Activated naive CD8-positive, alpha-beta T cell treated with anti-CD3 and anti-CD28 coated beads, Interleukin-2, amount 50 U/mL, for 24 hours (primary cell): ENCODE data around the gene MET.

Source experiments
- ATAC-seq: fragments of 150-1000 bp; cut with Tn5 transposase; one replicate; pipeline ENCODE4 v1.10.0; 2021
- DNase-seq: peaks from one replicate; pipeline ENCODE4 v3.0.0; 2021
- H3K27ac Mint-ChIP-seq: one replicate; pipeline ENCODE4 v1.8.0; 2021; ENCODE audit warnings: mild to moderate bottlenecking, mixed read lengths
- H3K27me3 Mint-ChIP-seq: one replicate; pipeline ENCODE4 v1.8.0; 2021; ENCODE audit warnings: mixed read lengths
- H3K36me3 Mint-ChIP-seq: one replicate; pipeline ENCODE4 v1.8.0; 2021; ENCODE audit warnings: low read depth, mixed read lengths
- H3K4me1 Mint-ChIP-seq: one replicate; pipeline ENCODE4 v1.8.0; 2021; ENCODE audit warnings: mixed read lengths
- H3K4me3 Mint-ChIP-seq: one replicate; pipeline ENCODE4 v1.8.0; 2021; ENCODE audit warnings: mild to moderate bottlenecking, moderate library complexity, mixed read lengths
- H3K9me3 Mint-ChIP-seq: one replicate; pipeline ENCODE4 v1.8.0; 2021; ENCODE audit warnings: mixed read lengths

Gene MET

DNA sequence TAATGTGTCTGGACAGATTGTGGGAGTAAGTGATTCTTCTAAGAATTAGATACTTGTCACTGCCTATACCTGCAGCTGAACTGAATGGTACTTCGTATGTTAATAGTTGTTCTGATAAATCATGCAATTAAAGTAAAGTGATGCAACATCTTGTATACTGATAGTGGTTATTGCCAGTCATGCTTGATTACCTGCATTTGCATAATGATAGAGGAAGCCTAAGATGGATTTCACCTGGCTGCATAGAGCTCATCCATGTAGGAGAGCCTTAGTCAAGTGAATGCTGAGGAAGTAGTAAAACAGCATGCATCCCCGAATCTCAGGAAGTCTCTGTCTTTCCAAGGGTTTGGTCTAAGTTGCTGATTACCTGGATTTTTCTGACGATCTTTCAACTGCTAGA, 126.2 kb downstream of the MET start:
- ATAC-seq (no peak), DNase-seq (no peak)
- Mint-ChIP-seq H3K27me3 (peaks cover 12% of the 10 kb centered on the region), H3K4me3 (no peak overlapping the region), H3K4me1 (peaks cover 16% of the 10 kb centered on the region), H3K9me3 (no peaks in the 10 kb centered on the region), H3K27ac (no peak overlapping the region), H3K36me3 (no peaks in the 10 kb centered on the region)

DNA sequence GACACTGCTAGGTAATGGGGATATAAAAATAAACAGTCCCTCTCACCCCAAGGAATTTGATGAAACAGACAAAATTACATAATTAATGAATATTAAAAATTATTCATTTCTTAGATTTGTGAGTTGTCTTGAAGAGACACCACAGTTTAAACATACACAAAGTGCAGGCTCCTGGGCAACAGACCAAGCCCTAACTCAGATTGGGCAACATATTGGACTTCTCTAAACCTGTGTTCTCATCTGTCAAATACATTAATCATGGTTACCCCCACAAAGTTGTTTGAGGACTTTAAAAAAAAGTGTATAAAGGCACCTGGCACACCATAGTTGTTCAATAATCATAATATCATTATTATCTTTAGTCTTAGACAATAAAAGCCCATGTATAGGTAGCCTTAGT, 127.9 kb downstream of the MET start:
- Mint-ChIP-seq H3K36me3 (no peaks in the 10 kb centered on the region), H3K4me1 (peaks cover 16% of the 10 kb centered on the region), H3K27ac (no peak overlapping the region), H3K27me3 (peaks cover 12% of the 10 kb centered on the region), H3K4me3 (no peak overlapping the region), H3K9me3 (no peaks in the 10 kb centered on the region)
- DNase-seq (no peak), ATAC-seq (no peak)

- ATAC-seq = no peak
- no peaks in the 10 kb centered on the region for H3K36me3 Mint-ChIP-seq
- H3K27me3 Mint-ChIP-seq = peaks cover 12% of the 10 kb centered on the region
- H3K27ac Mint-ChIP-seq = no peak overlapping the region
- DNase-seq = no peak
- H3K9me3 Mint-ChIP-seq = no peaks in the 10 kb centered on the region
- H3K4me3 Mint-ChIP-seq = no peak overlapping the region
- peaks cover 16% of the 10 kb centered on the region for H3K4me1 Mint-ChIP-seq
These were observed 128.6 kb downstream of the MET start for GRCh38 chr7:116800594-116800993.

- ATAC-seq (peak; percentile 72), DNase-seq (no peak)
- Mint-ChIP-seq H3K27me3 (peaks cover 12% of the 10 kb centered on the region), H3K36me3 (no peaks in the 10 kb centered on the region), H3K4me1 (peaks cover 16% of the 10 kb centered on the region), H3K27ac (no peak overlapping the region), H3K9me3 (no peaks in the 10 kb centered on the region), H3K4me3 (no peak overlapping the region)
These were observed 129.2 kb downstream of the MET start for GRCh38 chr7:116801092-116801710.

- Mint-ChIP-seq H3K36me3 (no peaks in the 10 kb centered on the region), H3K27me3 (peaks cover 12% of the 10 kb centered on the region), H3K9me3 (no peaks in the 10 kb centered on the region), H3K27ac (no peak overlapping the region), H3K4me3 (no peak overlapping the region), H3K4me1 (peaks cover 16% of the 10 kb centered on the region)
- no peak for DNase-seq
- ATAC-seq = no peak
These were observed 130.2 kb downstream of the MET start for GRCh38 chr7:116802144-116802745.

DNA sequence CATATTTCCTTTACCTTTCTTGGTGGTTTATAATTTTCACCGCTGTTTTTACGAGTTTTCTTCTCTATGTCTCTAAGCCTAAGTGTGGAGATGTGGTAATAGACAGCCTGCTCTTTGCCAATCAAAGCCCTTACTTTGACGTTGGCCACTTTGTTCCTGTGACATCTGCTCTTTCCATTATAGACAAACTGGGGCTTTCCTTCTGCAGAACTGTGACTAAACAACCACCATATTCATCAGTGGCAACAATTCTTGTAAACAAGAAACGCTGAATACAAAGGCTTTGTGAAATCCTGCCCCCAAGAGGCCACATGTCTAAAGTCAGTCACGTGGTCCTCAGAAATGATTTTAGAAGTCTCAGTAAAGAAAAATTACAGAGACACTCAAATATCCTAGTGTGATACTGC, 130.8 kb downstream of the MET start:
- no peak overlapping the region for H3K4me3 Mint-ChIP-seq
- peak; percentile 11 for DNase-seq
- no peaks in the 10 kb centered on the region for H3K36me3 Mint-ChIP-seq
- peak; percentile 84 for ATAC-seq
- peaks cover 12% of the 10 kb centered on the region for H3K27me3 Mint-ChIP-seq
- H3K27ac Mint-ChIP-seq = no peak overlapping the region
- H3K4me1 Mint-ChIP-seq = peaks cover 16% of the 10 kb centered on the region
- H3K9me3 Mint-ChIP-seq = no peaks in the 10 kb centered on the region

DNA sequence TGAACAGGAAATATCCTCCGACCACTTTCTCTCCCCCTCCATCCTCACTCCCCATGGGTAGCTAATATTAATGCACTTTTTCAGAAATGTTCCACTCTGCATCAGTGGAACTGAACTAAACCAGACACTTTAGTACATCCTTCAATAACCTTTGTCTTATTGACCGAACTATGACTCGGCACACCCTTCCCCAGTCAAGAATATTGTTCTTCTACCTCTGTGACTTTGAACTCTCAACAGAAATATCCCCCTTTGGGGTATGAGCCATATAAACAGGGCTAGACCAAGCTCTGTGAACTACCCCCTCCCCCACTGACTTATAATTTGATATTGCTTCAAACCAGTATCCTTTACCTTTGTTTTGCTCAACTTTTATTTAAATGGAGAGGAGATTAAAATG, 132.5 kb downstream of the MET start:
- no peaks in the 10 kb centered on the region for H3K36me3 Mint-ChIP-seq
- H3K4me1 Mint-ChIP-seq = peaks cover 16% of the 10 kb centered on the region
- H3K27me3 Mint-ChIP-seq = peaks cover 12% of the 10 kb centered on the region
- H3K9me3 Mint-ChIP-seq = no peaks in the 10 kb centered on the region
- H3K4me3 Mint-ChIP-seq = no peak overlapping the region
- ATAC-seq (no peak), DNase-seq (no peak)
- H3K27ac Mint-ChIP-seq = no peak overlapping the region

- Mint-ChIP-seq H3K27me3 (peaks cover 12% of the 10 kb centered on the region), H3K4me3 (no peak overlapping the region)
These were observed 133.1 kb downstream of the MET start for GRCh38 chr7:116805100-116805544.

GRCh38 chr7:116806046-116806944, 134.3 kb downstream of the MET start:
- DNase-seq (no peak), ATAC-seq (no peak)
- Mint-ChIP-seq H3K27me3 (peaks cover 3% of the 10 kb centered on the region), H3K27ac (no peak overlapping the region), H3K36me3 (no peaks in the 10 kb centered on the region), H3K4me3 (no peak overlapping the region), H3K9me3 (no peaks in the 10 kb centered on the region), H3K4me1 (peaks cover 13% of the 10 kb centered on the region)

More at GRCh38 chr7:116805100-116805544, 133.1 kb downstream of the MET start:
- ATAC-seq = no peak
- no peak for DNase-seq
- Mint-ChIP-seq H3K27ac (no peak overlapping the region), H3K9me3 (no peaks in the 10 kb centered on the region), H3K36me3 (no peaks in the 10 kb centered on the region), H3K4me1 (peaks cover 16% of the 10 kb centered on the region)

- no peak for DNase-seq
- no peaks in the 10 kb centered on the region for H3K36me3 Mint-ChIP-seq
- no peak overlapping the region for H3K27ac Mint-ChIP-seq
- H3K4me3 Mint-ChIP-seq = no peak overlapping the region
- peaks cover 10% of the 10 kb centered on the region for H3K4me1 Mint-ChIP-seq
- no peaks in the 10 kb centered on the region for H3K9me3 Mint-ChIP-seq
- ATAC-seq = no peak
- H3K27me3 Mint-ChIP-seq = peaks cover 2% of the 10 kb centered on the region
These were observed 135.1 kb downstream of the MET start for GRCh38 chr7:116807011-116807560.

DNA sequence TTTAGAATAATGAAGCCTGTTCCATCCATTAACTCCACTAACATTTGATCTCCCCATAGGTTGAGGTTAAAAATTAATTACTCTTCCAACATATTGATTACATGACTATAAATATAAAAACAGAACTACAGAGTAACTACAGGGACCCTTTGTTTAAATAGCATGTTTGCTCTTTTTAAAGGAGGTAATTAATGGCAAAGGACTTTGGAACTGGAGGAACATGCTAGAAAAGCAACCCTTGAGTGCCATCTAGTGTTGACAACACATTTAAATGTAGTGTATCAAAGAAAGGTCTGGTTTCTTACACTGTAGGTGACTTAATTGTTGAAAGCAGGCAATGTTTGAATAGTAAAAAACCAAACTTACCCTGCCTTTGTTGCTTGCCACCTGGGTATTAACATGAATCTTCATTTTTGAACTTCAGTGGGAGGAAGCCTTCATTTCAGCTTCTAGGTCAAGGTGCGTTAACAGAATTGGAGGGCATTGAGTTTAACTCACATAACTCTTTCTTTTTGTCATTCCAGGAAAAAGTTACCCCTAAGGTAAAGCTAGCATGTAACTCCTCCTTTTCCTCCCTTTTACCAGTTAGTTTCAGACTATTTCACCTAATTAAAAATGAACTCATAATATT, 137.8 kb downstream of the MET start:
- H3K4me3 Mint-ChIP-seq = no peak overlapping the region
- no peak overlapping the region for H3K27ac Mint-ChIP-seq
- H3K36me3 Mint-ChIP-seq = no peaks in the 10 kb centered on the region
- H3K4me1 Mint-ChIP-seq = no peaks in the 10 kb centered on the region
- H3K27me3 Mint-ChIP-seq = no peaks in the 10 kb centered on the region
- ATAC-seq (no peak), DNase-seq (no peak)
- H3K9me3 Mint-ChIP-seq = no peaks in the 10 kb centered on the region

- Mint-ChIP-seq H3K9me3 (no peaks in the 10 kb centered on the region), H3K27me3 (no peaks in the 10 kb centered on the region), H3K36me3 (no peaks in the 10 kb centered on the region), H3K27ac (no peak overlapping the region), H3K4me1 (no peaks in the 10 kb centered on the region), H3K4me3 (no peak overlapping the region)
- no peak for DNase-seq
- ATAC-seq = no peak
These were observed 138.5 kb downstream of the MET start for GRCh38 chr7:116810267-116811116.

GRCh38 chr7:116811768-116812167, 139.8 kb downstream of the MET start:
- Mint-ChIP-seq H3K4me3 (no peak overlapping the region), H3K27me3 (no peaks in the 10 kb centered on the region), H3K36me3 (no peaks in the 10 kb centered on the region), H3K9me3 (no peaks in the 10 kb centered on the region), H3K27ac (no peak overlapping the region), H3K4me1 (no peaks in the 10 kb centered on the region)
- no peak for ATAC-seq
- DNase-seq = no peak

DNA sequence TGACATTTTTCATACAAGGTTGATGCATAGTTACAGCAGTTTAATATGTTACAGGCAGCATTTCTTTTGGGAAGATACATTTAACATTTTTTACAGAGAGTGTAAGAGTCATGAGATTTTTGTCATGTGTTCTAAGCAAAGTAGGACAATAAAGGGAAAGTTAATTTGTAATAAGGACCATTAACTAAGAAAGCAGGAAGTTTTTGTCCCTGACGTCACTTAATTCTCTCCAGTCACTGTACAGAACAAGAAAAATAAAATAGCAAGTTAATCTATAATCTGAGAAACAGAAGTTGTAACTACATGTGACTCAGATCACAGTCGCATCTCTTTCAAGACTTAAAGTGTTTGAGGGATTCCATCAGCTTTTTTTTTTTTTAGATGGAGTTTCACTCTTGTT, 140.9 kb downstream of the MET start:
- no peak for DNase-seq
- no peaks in the 10 kb centered on the region for H3K9me3 Mint-ChIP-seq
- no peaks in the 10 kb centered on the region for H3K27me3 Mint-ChIP-seq
- ATAC-seq = no peak
- no peak overlapping the region for H3K4me3 Mint-ChIP-seq
- H3K36me3 Mint-ChIP-seq = no peaks in the 10 kb centered on the region
- H3K4me1 Mint-ChIP-seq = no peaks in the 10 kb centered on the region
- no peak overlapping the region for H3K27ac Mint-ChIP-seq
